ENCODE data around the gene CCNJL.

Gene CCNJL

GRCh38 chr5:160269017-160269416 is 43.3 kb downstream of the CCNJL start:
- Histone ChIP-seq H3K27me3 (ENCODE audit: control insufficient read depth in 5 of 5, insufficient read depth in 4 of 5, low read length in 5 of 5) (no peaks in the 10 kb centered on the region), H3K27ac (ENCODE audit: low read depth, low read length) (peak overlapping the region; percentile 3), H3K4me1 (ENCODE audit: control insufficient read depth in 5 of 5, insufficient read depth in 5 of 5, low read length in 5 of 5) (peaks cover 8 to 46% (median 25%) of the 10 kb centered on the region in 5 donors), H3K4me3 (ENCODE audit: low read depth in 1 of 5, low read length in 5 of 5) (peak overlapping the region in 4 of 5 donors; percentile 1 to 40 (median 30)), H3K9ac (ENCODE audit: low read length in 5 of 5) (peak overlapping the region in 3 of 5 donors; percentile 34 to 49 (median 44)), H3K9me3 (ENCODE audit: control insufficient read depth in 5 of 5, low read length in 5 of 5) (no peaks in the 10 kb centered on the region), H3K36me3 (ENCODE audit: control insufficient read depth in 5 of 5, insufficient read depth in 5 of 5, low read length in 5 of 5) (no peaks in the 10 kb centered on the region)

- Histone ChIP-seq H3K9me3 (ENCODE audit: control insufficient read depth in 5 of 5, low read length in 5 of 5) (no peaks in the 10 kb centered on the region), H3K27me3 (ENCODE audit: control insufficient read depth in 5 of 5, insufficient read depth in 4 of 5, low read length in 5 of 5) (no peaks in the 10 kb centered on the region), H3K36me3 (ENCODE audit: control insufficient read depth in 5 of 5, insufficient read depth in 5 of 5, low read length in 5 of 5) (no peaks in the 10 kb centered on the region), H3K4me3 (ENCODE audit: low read depth in 1 of 5, low read length in 5 of 5) (no peak overlapping the region), H3K4me1 (ENCODE audit: control insufficient read depth in 5 of 5, insufficient read depth in 5 of 5, low read length in 5 of 5) (peaks cover 8 to 47% (median 25%) of the 10 kb centered on the region in 5 donors), H3K27ac (ENCODE audit: low read depth, low read length) (no peak overlapping the region), H3K9ac (ENCODE audit: low read length in 5 of 5) (peak overlapping the region in 1 of 5 donors; percentile 33)
Measured at GRCh38 chr5:160268121-160268520, 44.2 kb downstream of the CCNJL start.

GRCh38 chr5:160266752-160267345 is 45.5 kb downstream of the CCNJL start:
- H3K27ac ChIP-seq (ENCODE audit: low read depth, low read length): no peak overlapping the region
- no peaks in the 10 kb centered on the region for H3K36me3 ChIP-seq (ENCODE audit: control insufficient read depth in 5 of 5, insufficient read depth in 5 of 5, low read length in 5 of 5)
- H3K4me3 ChIP-seq (ENCODE audit: low read depth in 1 of 5, low read length in 5 of 5): no peak overlapping the region
- H3K27me3 ChIP-seq (ENCODE audit: control insufficient read depth in 5 of 5, insufficient read depth in 4 of 5, low read length in 5 of 5): no peaks in the 10 kb centered on the region
- H3K4me1 ChIP-seq (ENCODE audit: control insufficient read depth in 5 of 5, insufficient read depth in 5 of 5, low read length in 5 of 5): peaks cover 8 to 53% (median 33%) of the 10 kb centered on the region in 5 donors
- no peak overlapping the region for H3K9ac ChIP-seq (ENCODE audit: low read length in 5 of 5)
- no peaks in the 10 kb centered on the region for H3K9me3 ChIP-seq (ENCODE audit: control insufficient read depth in 5 of 5, low read length in 5 of 5)

- peaks cover 8 to 45% (median 26%) of the 10 kb centered on the region in 5 donors for H3K4me1 ChIP-seq (ENCODE audit: control insufficient read depth in 5 of 5, insufficient read depth in 5 of 5, low read length in 5 of 5)
- H3K9ac ChIP-seq (ENCODE audit: low read length in 5 of 5): no peak overlapping the region
- H3K4me3 ChIP-seq (ENCODE audit: low read depth in 1 of 5, low read length in 5 of 5): no peak overlapping the region
- no peaks in the 10 kb centered on the region for H3K9me3 ChIP-seq (ENCODE audit: control insufficient read depth in 5 of 5, low read length in 5 of 5)
- no peaks in the 10 kb centered on the region for H3K36me3 ChIP-seq (ENCODE audit: control insufficient read depth in 5 of 5, insufficient read depth in 5 of 5, low read length in 5 of 5)
- H3K27me3 ChIP-seq (ENCODE audit: control insufficient read depth in 5 of 5, insufficient read depth in 4 of 5, low read length in 5 of 5): peaks cover 0 to 4% (median 0%) of the 10 kb centered on the region in 5 donors
- no peak overlapping the region for H3K27ac ChIP-seq (ENCODE audit: low read depth, low read length)
Measured at GRCh38 chr5:160266044-160266443, 46.3 kb downstream of the CCNJL start.

GRCh38 chr5:160263326-160263855 is 49.0 kb downstream of the CCNJL start:
- Histone ChIP-seq H3K27me3 (ENCODE audit: control insufficient read depth in 5 of 5, insufficient read depth in 4 of 5, low read length in 5 of 5) (peaks cover 0 to 4% (median 0%) of the 10 kb centered on the region in 5 donors), H3K4me3 (ENCODE audit: low read depth in 1 of 5, low read length in 5 of 5) (no peak overlapping the region), H3K4me1 (ENCODE audit: control insufficient read depth in 5 of 5, insufficient read depth in 5 of 5, low read length in 5 of 5) (peaks cover 2 to 26% (median 11%) of the 10 kb centered on the region in 5 donors), H3K36me3 (ENCODE audit: control insufficient read depth in 5 of 5, insufficient read depth in 5 of 5, low read length in 5 of 5) (no peaks in the 10 kb centered on the region), H3K27ac (ENCODE audit: low read depth, low read length) (no peak overlapping the region), H3K9me3 (ENCODE audit: control insufficient read depth in 5 of 5, low read length in 5 of 5) (no peaks in the 10 kb centered on the region), H3K9ac (ENCODE audit: low read length in 5 of 5) (no peak overlapping the region)

GRCh38 chr5:160262151-160263074 is 50.0 kb downstream of the CCNJL start:
- Histone ChIP-seq H3K9ac (ENCODE audit: low read length in 5 of 5) (no peak overlapping the region), H3K4me1 (ENCODE audit: control insufficient read depth in 5 of 5, insufficient read depth in 5 of 5, low read length in 5 of 5) (peaks cover 0 to 21% (median 8%) of the 10 kb centered on the region in 5 donors), H3K36me3 (ENCODE audit: control insufficient read depth in 5 of 5, insufficient read depth in 5 of 5, low read length in 5 of 5) (no peaks in the 10 kb centered on the region), H3K9me3 (ENCODE audit: control insufficient read depth in 5 of 5, low read length in 5 of 5) (no peaks in the 10 kb centered on the region), H3K4me3 (ENCODE audit: low read depth in 1 of 5, low read length in 5 of 5) (no peak overlapping the region), H3K27me3 (ENCODE audit: control insufficient read depth in 5 of 5, insufficient read depth in 4 of 5, low read length in 5 of 5) (peaks cover 0 to 4% (median 0%) of the 10 kb centered on the region in 5 donors), H3K27ac (ENCODE audit: low read depth, low read length) (no peak overlapping the region)

GRCh38 chr5:160260881-160261815 is 51.2 kb downstream of the CCNJL start:
- Histone ChIP-seq H3K4me1 (ENCODE audit: control insufficient read depth in 5 of 5, insufficient read depth in 5 of 5, low read length in 5 of 5) (peaks cover 0 to 13% (median 8%) of the 10 kb centered on the region in 5 donors), H3K27me3 (ENCODE audit: control insufficient read depth in 5 of 5, insufficient read depth in 4 of 5, low read length in 5 of 5) (peaks cover 0 to 4% (median 0%) of the 10 kb centered on the region in 5 donors), H3K9me3 (ENCODE audit: control insufficient read depth in 5 of 5, low read length in 5 of 5) (no peaks in the 10 kb centered on the region), H3K36me3 (ENCODE audit: control insufficient read depth in 5 of 5, insufficient read depth in 5 of 5, low read length in 5 of 5) (no peaks in the 10 kb centered on the region), H3K4me3 (ENCODE audit: low read depth in 1 of 5, low read length in 5 of 5) (no peak overlapping the region), H3K9ac (ENCODE audit: low read length in 5 of 5) (no peak overlapping the region), H3K27ac (ENCODE audit: low read depth, low read length) (no peak overlapping the region)

- H3K9me3 ChIP-seq (ENCODE audit: control insufficient read depth in 5 of 5, low read length in 5 of 5): no peaks in the 10 kb centered on the region
Measured at GRCh38 chr5:160260006-160260775, 52.2 kb downstream of the CCNJL start.

GRCh38 chr5:160259341-160259740 is 53.0 kb downstream of the CCNJL start:
- H3K36me3 ChIP-seq (ENCODE audit: control insufficient read depth in 5 of 5, insufficient read depth in 5 of 5, low read length in 5 of 5): peaks cover 0 to 3% (median 0%) of the 10 kb centered on the region in 5 donors
- H3K27ac ChIP-seq (ENCODE audit: low read depth, low read length): no peak overlapping the region
- H3K4me1 ChIP-seq (ENCODE audit: control insufficient read depth in 5 of 5, insufficient read depth in 5 of 5, low read length in 5 of 5): peaks cover 0 to 13% (median 8%) of the 10 kb centered on the region in 5 donors
- no peaks in the 10 kb centered on the region for H3K9me3 ChIP-seq (ENCODE audit: control insufficient read depth in 5 of 5, low read length in 5 of 5)
- H3K9ac ChIP-seq (ENCODE audit: low read length in 5 of 5): no peak overlapping the region
- H3K27me3 ChIP-seq (ENCODE audit: control insufficient read depth in 5 of 5, insufficient read depth in 4 of 5, low read length in 5 of 5): peaks cover 0 to 4% (median 0%) of the 10 kb centered on the region in 5 donors
- no peak overlapping the region for H3K4me3 ChIP-seq (ENCODE audit: low read depth in 1 of 5, low read length in 5 of 5)

More at GRCh38 chr5:160260006-160260775, 52.2 kb downstream of the CCNJL start:
- Histone ChIP-seq H3K4me3 (ENCODE audit: low read depth in 1 of 5, low read length in 5 of 5) (no peak overlapping the region), H3K27me3 (ENCODE audit: control insufficient read depth in 5 of 5, insufficient read depth in 4 of 5, low read length in 5 of 5) (peaks cover 0 to 4% (median 0%) of the 10 kb centered on the region in 5 donors), H3K27ac (ENCODE audit: low read depth, low read length) (no peak overlapping the region), H3K9ac (ENCODE audit: low read length in 5 of 5) (no peak overlapping the region), H3K36me3 (ENCODE audit: control insufficient read depth in 5 of 5, insufficient read depth in 5 of 5, low read length in 5 of 5) (no peaks in the 10 kb centered on the region), H3K4me1 (ENCODE audit: control insufficient read depth in 5 of 5, insufficient read depth in 5 of 5, low read length in 5 of 5) (peaks cover 0 to 13% (median 8%) of the 10 kb centered on the region in 5 donors)

Measured in subcutaneous abdominal adipose tissue (tissue), 5 donors.